Measurements from ENCODE around the gene CCT3. TPM values are rescaled to one million over a fixed set of nuclear protein-coding genes. Genes with fewer than 3 reads are reported as not detected.
"Not testable (repeated sequence)": the region's sequence is repeated elsewhere in the genome, so short reads cannot be mapped to it uniquely, and the experiment has no call there.

Gene CCT3
- total RNA-seq, 1 experiment from 2014 or later, result 619 TPM

GRCh38 chr1:156346636-156347035 lies 8.5 kb upstream of the CCT3 start (continued):
- TF ChIP-seq CTCF (IDR thresholded peaks at IDR 0.05 in 2 of 3, conservative IDR thresholded peaks at IDR 0.05 in 1 of 3; ENCODE audit: borderline replicate concordance in 1 of 3, insufficient read depth in 1 of 3, low read depth in 2 of 3, low read length in 2 of 3) (no peak), EZH2 (IDR thresholded peaks at IDR 0.05) (no peak), EGR1 (IDR thresholded peaks at IDR 0.05; ENCODE audit: low read depth) (no peak)

- H3K4me3 ChIP-seq (replicated peaks in 1 of 2; ENCODE audit: low read depth in 1 of 2, low read length in 2 of 2); H3K27ac ChIP-seq (ENCODE audit: low read depth, low read length); RAD21 ChIA-PET (ENCODE audit: low non-redundant PET in 1 of 2, low total read pairs in 2 of 2, uncharacterized antibody in 2 of 2, unreplicated experiment in 2 of 2); H4K20me1 ChIP-seq (ENCODE audit: insufficient read depth); POLR2A ChIA-PET; H3K4me1 ChIP-seq (ENCODE audit: control insufficient read depth in 1 of 2, insufficient read depth in 2 of 2, low read length in 2 of 2); H3K36me3 ChIP-seq (ENCODE audit: control insufficient read depth in 1 of 2, insufficient read depth in 2 of 2, low read length in 2 of 2); H3K9me2 ChIP-seq (ENCODE audit: insufficient read depth); intact Hi-C loops (cut with micrococcal nuclease); DNase-seq (ENCODE audit: low read depth, low spot score); H3K9ac ChIP-seq (ENCODE audit: low read length); H3K4me2 ChIP-seq (ENCODE audit: low read length); ATAC-seq; H3K27me3 ChIP-seq (ENCODE audit: insufficient read depth, low read length); H2AFZ ChIP-seq (ENCODE audit: low read depth, low read length, poor library complexity, severe bottlenecking); BruUV-seq (replicated peaks); H3K9me3 ChIP-seq (ENCODE audit: control insufficient read depth in 1 of 2, insufficient read depth in 1 of 2, low read depth in 1 of 2, low read length in 2 of 2); CTCF ChIA-PET; H3K79me2 ChIP-seq (ENCODE audit: insufficient read depth, low read length): not testable (repeated sequence)
These were observed 7.9 kb upstream of the CCT3 start for GRCh38 chr1:156346035-156346434.

- Histone ChIP-seq H3K27ac (ENCODE audit: low read depth, low read length) (no peak overlapping the region), H3K9me2 (ENCODE audit: insufficient read depth) (no peaks in the 10 kb centered on the region), H3K9ac (ENCODE audit: low read length) (no peak overlapping the region), H3K27me3 (ENCODE audit: insufficient read depth, low read length) (0 out of 2 replicates have a peak, but pooled peaks cover 2% of the 10 kb centered on the region), H3K36me3 (ENCODE audit: control insufficient read depth in 1 of 2, insufficient read depth in 2 of 2, low read length in 2 of 2) (no peaks in the 10 kb centered on the region), H3K79me2 (ENCODE audit: insufficient read depth, low read length) (no peaks in the 10 kb centered on the region), H3K9me3 (ENCODE audit: control insufficient read depth in 1 of 2, insufficient read depth in 1 of 2, low read depth in 1 of 2, low read length in 2 of 2) (no peaks in the 10 kb centered on the region), H4K20me1 (ENCODE audit: insufficient read depth) (no peaks in the 10 kb centered on the region), H3K4me1 (ENCODE audit: control insufficient read depth in 1 of 2, insufficient read depth in 2 of 2, low read length in 2 of 2) (peaks cover 0 to 2% of the 10 kb centered on the region in 2 experiments; a peak in 2 of 4 replicates), H2AFZ (ENCODE audit: low read depth, low read length, poor library complexity, severe bottlenecking) (no peak overlapping the region), H3K4me2 (ENCODE audit: low read length) (no peak overlapping the region), H3K4me3 (replicated peaks in 1 of 2; ENCODE audit: low read depth in 1 of 2, low read length in 2 of 2) (no peak overlapping the region)
- RAD21 ChIA-PET (ENCODE audit: low non-redundant PET in 1 of 2, low total read pairs in 2 of 2, uncharacterized antibody in 2 of 2, unreplicated experiment in 2 of 2), result no interaction called here
- intact Hi-C loops (cut with micrococcal nuclease), result no loop called here
- POLR2A ChIA-PET, result interaction anchor here (0.5 kb wide), 1 partner anchor 12 kb away, joined by 3 read pairs; no protein-coding TSS in a partner anchor
- DNase-seq (ENCODE audit: low read depth, low spot score) (no peak), ATAC-seq (no peak)
- CTCF ChIA-PET, result interaction anchor here (1.5 kb wide), 1 partner anchor 15 kb away, joined by 5 read pairs; no protein-coding TSS in a partner anchor
- no TSS peak for BruUV-seq (replicated peaks)
- TF ChIP-seq FOSL1 (IDR thresholded peaks at IDR 0.05; ENCODE audit: low read depth) (no peak), POLR2AphosphoS5 (IDR thresholded peaks at IDR 0.05; ENCODE audit: low read depth, low read length) (no peak), REST (IDR thresholded peaks at IDR 0.05; ENCODE audit: low read depth) (no peak), SRF (IDR thresholded peaks at IDR 0.05; ENCODE audit: low read depth) (no peak), EGR1 (IDR thresholded peaks at IDR 0.05; ENCODE audit: low read depth) (no peak), ZNF274 (IDR thresholded peaks at IDR 0.05; ENCODE audit: low read depth, low read length) (no peak), SP1 (IDR thresholded peaks at IDR 0.05; ENCODE audit: low read depth) (no peak), CBX3 (IDR thresholded peaks at IDR 0.05; ENCODE audit: low read depth) (no peak), ATF3 (IDR thresholded peaks at IDR 0.05) (no peak), MAX (IDR thresholded peaks at IDR 0.05) (no peak), ELF1 (IDR thresholded peaks at IDR 0.05; ENCODE audit: borderline replicate concordance, low read depth) (no peak), ZFX (IDR thresholded peaks at IDR 0.05) (no peak), CEBPB (IDR thresholded peaks at IDR 0.05; ENCODE audit: low read depth) (no peak)
These were observed 6.3 kb upstream of the CCT3 start for GRCh38 chr1:156344409-156344808.

Data from HCT116 (cell line).